HepG2 (cell line): ENCODE measurements around the gene POU1F1. TPM values are rescaled to one million over a fixed set of nuclear protein-coding genes. Genes with fewer than 3 reads are reported as not detected.
A peak's percentile ranks its signal among the peaks of the same experiment; 100 is the strongest.

Experiments used
- CSRNP2 ChIP-seq: sonication (generic); formaldehyde crosslinking; conservative IDR thresholded peaks from 2 replicates; pipeline ENCODE4 v1.8.0; 2022; ENCODE audit warnings: low read depth, missing genetic modification reagents
- ESRRA ChIP-seq: sonication (generic); formaldehyde crosslinking; IDR thresholded peaks from 2 replicates; pipeline ENCODE4 v1.5.1; 2020; ENCODE audit warnings: mild to moderate bottlenecking, low read depth, missing genetic modification reagents
- HCFC1 ChIP-seq: fragments of 150-350 bp; IDR thresholded peaks from 2 replicates; pipeline ENCODE4 v1.6.1; 2014; ENCODE audit warnings: low read depth, low read length
- HMGXB4 ChIP-seq, 2 experiments: sonication (generic) in 1 of 2; formaldehyde crosslinking in 1 of 2; IDR thresholded peaks; 2 replicates each; pipeline versions ENCODE4 v1.4.0 to v1.6.1; 2018 to 2020; ENCODE audit warnings: missing genetic modification reagents in 2 of 2, borderline replicate concordance in 1 of 2, low read depth in 1 of 2, mild to moderate bottlenecking in 1 of 2, missing biosample characterization in 1 of 2
- POLR2G ChIP-seq: fragments of 200-400 bp; formaldehyde crosslinking; IDR thresholded peaks from 2 replicates; pipeline ENCODE4 v1.6.1; 2018; ENCODE audit warnings: mild to moderate bottlenecking, low read depth, low read length, moderate library complexity
- RBFOX2 ChIP-seq: fragments of 200-400 bp; formaldehyde crosslinking; IDR thresholded peaks from 2 replicates; pipeline ENCODE4 v1.6.1; 2017; ENCODE audit warnings: low read depth, mild to moderate bottlenecking, low read length
- TBX2 ChIP-seq: sonication (generic); formaldehyde crosslinking; IDR thresholded peaks from 2 replicates; pipeline ENCODE4 v1.5.0; 2020; ENCODE audit warnings: missing genetic modification reagents, mild to moderate bottlenecking, borderline replicate concordance
- ZNF33B ChIP-seq: sonication (generic); formaldehyde crosslinking; IDR thresholded peaks from 2 replicates; pipeline ENCODE4 v1.5.1; 2020; ENCODE audit warnings: mild to moderate bottlenecking, missing genetic modification reagents
- ZNF543 ChIP-seq: sonication (generic); formaldehyde crosslinking; IDR thresholded peaks from 2 replicates; pipeline ENCODE4 v1.4.0; 2020; ENCODE audit warnings: mild to moderate bottlenecking, missing genetic modification reagents
- ZNF7 ChIP-seq: IDR thresholded peaks from 2 replicates; pipeline ENCODE4 v1.6.1; 2016; ENCODE audit warnings: missing biosample characterization, missing genetic modification reagents
- ZNF713 ChIP-seq: sonication (generic); formaldehyde crosslinking; IDR thresholded peaks from 2 replicates; pipeline ENCODE4 v1.4.0; 2020; ENCODE audit warnings: mild to moderate bottlenecking, missing genetic modification reagents
- ZNF816 ChIP-seq: sonication (generic); formaldehyde crosslinking; IDR thresholded peaks from 2 replicates; pipeline ENCODE4 v1.8.0; 2022; ENCODE audit warnings: missing genetic modification reagents, mild to moderate bottlenecking, borderline replicate concordance
- polyA plus RNA-seq, 8 experiments: library from polyadenylated mRNA; depleted of rRNA in 3 of 8; stranded (reverse) in 7 of 8; unstranded in 1 of 8; fragments of >200 nt; fragmentation: Illumina TruSeq in 4 of 8; extraction: Trizol in 4 of 8; gene quantifications; 2 replicates each; pipeline versions ENCODE4 v1.2.1 to v1.2.3, GENCODE V29; 2011 to 2016; ENCODE audit warnings: low read depth in 4 of 8, missing spikeins in 1 of 8, mixed read lengths in 1 of 8; ENCODE audit not compliant: insufficient read depth in 1 of 8
- total RNA-seq, 5 experiments: library from RNA; depleted of rRNA; stranded (reverse); fragments of >200 nt; fragmentation: Illumina TruSeq; extraction: Trizol; gene quantifications; 2 replicates each; pipeline ENCODE4 v1.2.3, GENCODE V29; 2016; ENCODE audit warnings: low read depth in 1 of 5
- TF ChIP-seq, protein P1 (sequence below), 2 experiments: fragments of 450-650 bp in 1 of 2; sonication (generic) in 1 of 2; formaldehyde crosslinking in 1 of 2; IDR thresholded peaks; 2 replicates each; pipeline versions ENCODE4 v1.6.1 to v1.8.0; 2016 to 2022; ENCODE audit warnings: antibody characterized with exemption in 1 of 2, mild to moderate bottlenecking in 1 of 2, missing genetic modification reagents in 1 of 2
- TF ChIP-seq, protein P2 (sequence below): sonication (generic); formaldehyde crosslinking; IDR thresholded peaks from 2 replicates; pipeline ENCODE4 v1.8.1; 2023; ENCODE audit warnings: mild to moderate bottlenecking, missing genetic modification reagents

Gene POU1F1
- total and polyA plus RNA-seq, 2 of the 13 experiments (the other 11 are each of a cell fraction or from before 2014, with no cell fraction given), result not detected

DNA sequence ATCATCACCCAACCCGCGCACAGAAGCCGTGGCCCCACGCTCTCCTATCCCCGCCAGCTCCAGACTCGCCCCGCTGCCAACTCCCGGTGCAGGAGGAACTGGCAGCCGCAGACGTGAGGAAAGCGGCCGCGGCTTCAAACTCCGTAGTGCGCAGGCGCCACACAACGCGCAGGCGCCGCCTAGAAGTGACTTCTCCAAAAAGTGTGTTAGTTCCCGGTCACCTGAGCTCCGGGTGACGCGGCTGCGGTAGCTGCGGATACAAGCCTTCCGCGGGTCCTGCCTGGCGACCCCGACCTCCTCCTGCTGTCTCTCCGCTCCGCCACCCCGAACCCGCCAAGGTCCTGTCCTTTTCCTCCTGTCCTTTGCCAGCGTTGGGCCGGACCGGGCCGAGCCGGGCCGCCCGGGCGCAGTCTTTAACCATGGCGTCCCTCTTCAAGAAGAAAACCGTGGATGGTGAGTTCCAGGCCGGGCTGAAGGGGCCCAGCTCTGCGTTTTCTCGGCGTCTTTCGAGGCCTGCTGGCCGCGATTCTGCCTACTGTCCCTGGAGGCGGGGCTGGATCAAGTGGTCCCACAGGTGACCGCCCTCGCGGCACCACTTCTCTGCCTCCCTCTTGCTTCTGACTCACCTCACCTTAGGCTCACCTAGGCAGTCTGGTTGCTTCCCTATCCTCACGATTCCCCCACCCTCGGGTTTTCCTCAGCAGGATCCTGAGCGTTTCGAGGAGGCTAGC lies 49.1 kb downstream of the POU1F1 start, which contains the start of gene CHMP2B (continued):
- TF ChIP-seq CSRNP2, result no peak
- peak; percentile 76 for TF ChIP-seq ZNF543 (CRISPR knock-in tag)
- TF ChIP-seq POLR2G, result peak; percentile 84
- TF ChIP-seq, protein P1, sequence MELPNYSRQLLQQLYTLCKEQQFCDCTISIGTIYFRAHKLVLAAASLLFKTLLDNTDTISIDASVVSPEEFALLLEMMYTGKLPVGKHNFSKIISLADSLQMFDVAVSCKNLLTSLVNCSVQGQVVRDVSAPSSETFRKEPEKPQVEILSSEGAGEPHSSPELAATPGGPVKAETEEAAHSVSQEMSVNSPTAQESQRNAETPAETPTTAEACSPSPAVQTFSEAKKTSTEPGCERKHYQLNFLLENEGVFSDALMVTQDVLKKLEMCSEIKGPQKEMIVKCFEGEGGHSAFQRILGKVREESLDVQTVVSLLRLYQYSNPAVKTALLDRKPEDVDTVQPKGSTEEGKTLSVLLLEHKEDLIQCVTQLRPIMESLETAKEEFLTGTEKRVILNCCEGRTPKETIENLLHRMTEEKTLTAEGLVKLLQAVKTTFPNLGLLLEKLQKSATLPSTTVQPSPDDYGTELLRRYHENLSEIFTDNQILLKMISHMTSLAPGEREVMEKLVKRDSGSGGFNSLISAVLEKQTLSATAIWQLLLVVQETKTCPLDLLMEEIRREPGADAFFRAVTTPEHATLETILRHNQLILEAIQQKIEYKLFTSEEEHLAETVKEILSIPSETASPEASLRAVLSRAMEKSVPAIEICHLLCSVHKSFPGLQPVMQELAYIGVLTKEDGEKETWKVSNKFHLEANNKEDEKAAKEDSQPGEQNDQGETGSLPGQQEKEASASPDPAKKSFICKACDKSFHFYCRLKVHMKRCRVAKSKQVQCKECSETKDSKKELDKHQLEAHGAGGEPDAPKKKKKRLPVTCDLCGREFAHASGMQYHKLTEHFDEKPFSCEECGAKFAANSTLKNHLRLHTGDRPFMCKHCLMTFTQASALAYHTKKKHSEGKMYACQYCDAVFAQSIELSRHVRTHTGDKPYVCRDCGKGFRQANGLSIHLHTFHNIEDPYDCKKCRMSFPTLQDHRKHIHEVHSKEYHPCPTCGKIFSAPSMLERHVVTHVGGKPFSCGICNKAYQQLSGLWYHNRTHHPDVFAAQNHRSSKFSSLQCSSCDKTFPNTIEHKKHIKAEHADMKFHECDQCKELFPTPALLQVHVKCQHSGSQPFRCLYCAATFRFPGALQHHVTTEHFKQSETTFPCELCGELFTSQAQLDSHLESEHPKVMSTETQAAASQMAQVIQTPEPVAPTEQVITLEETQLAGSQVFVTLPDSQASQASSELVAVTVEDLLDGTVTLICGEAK (IDR thresholded peaks at IDR 0.05), result no peak
- TF ChIP-seq, protein P1 (CRISPR knock-in tag; IDR thresholded peaks at IDR 0.05), result no peak; the same call in 1 of the 2 replicates
- peak; percentile 52; the same call in 1 of the 2 replicates for TF ChIP-seq TBX2 (CRISPR knock-in tag)
- TF ChIP-seq ESRRA (CRISPR knock-in tag), result no peak
- TF ChIP-seq, protein P2, sequence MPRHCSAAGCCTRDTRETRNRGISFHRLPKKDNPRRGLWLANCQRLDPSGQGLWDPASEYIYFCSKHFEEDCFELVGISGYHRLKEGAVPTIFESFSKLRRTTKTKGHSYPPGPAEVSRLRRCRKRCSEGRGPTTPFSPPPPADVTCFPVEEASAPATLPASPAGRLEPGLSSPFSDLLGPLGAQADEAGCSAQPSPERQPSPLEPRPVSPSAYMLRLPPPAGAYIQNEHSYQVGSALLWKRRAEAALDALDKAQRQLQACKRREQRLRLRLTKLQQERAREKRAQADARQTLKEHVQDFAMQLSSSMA (CRISPR knock-in tag), result peak; percentile 82; the same call in 1 of the 2 replicates
- peak; percentile 87 for TF ChIP-seq RBFOX2
- no peak for TF ChIP-seq ZNF713
- 0 out of 2 replicates have a peak, but pooled peaks have one; percentile 20 for TF ChIP-seq ZNF816 (CRISPR knock-in tag)
- TF ChIP-seq ZNF33B (CRISPR knock-in tag), result peak; percentile 76; the same call in 1 of the 2 replicates
- peak; percentile 81 for TF ChIP-seq ZNF7 (CRISPR knock-in tag)
- peak; percentile 62 for TF ChIP-seq HCFC1
- TF ChIP-seq HMGXB4 (CRISPR knock-in tag; IDR thresholded peaks at IDR 0.05; ENCODE audit: borderline replicate concordance in 1 of 2, low read depth in 1 of 2), result peak; percentile 41 to 81; a peak in 3 of 4 replicates
